IPS-15b (cell line): ENCODE data around the gene BSN.

Experiments
- H3K27me3 ChIP-seq: one replicate; pipeline ENCODE4 v1.6.1; 2013; ENCODE audit warnings: low read length; ENCODE audit not compliant: control insufficient read depth, insufficient read depth
- H3K36me3 ChIP-seq: one replicate; pipeline ENCODE4 v1.6.1; 2013; ENCODE audit warnings: low read length; ENCODE audit not compliant: control insufficient read depth, insufficient read depth
- H3K4me1 ChIP-seq: one replicate; pipeline ENCODE4 v1.6.1; 2013; ENCODE audit warnings: mild to moderate bottlenecking, low read length; ENCODE audit not compliant: control insufficient read depth, insufficient read depth
- H3K4me3 ChIP-seq: one replicate; pipeline ENCODE4 v1.5.1; 2013; ENCODE audit warnings: low read depth, low read length
- H3K9ac ChIP-seq: one replicate; pipeline ENCODE4 v1.6.1; 2013; ENCODE audit warnings: low read depth, mild to moderate bottlenecking, low read length
- H3K9me3 ChIP-seq: one replicate; pipeline ENCODE4 v1.6.1; 2013; ENCODE audit warnings: mild to moderate bottlenecking, low read length; ENCODE audit not compliant: control insufficient read depth, insufficient read depth

BSN gene

DNA sequence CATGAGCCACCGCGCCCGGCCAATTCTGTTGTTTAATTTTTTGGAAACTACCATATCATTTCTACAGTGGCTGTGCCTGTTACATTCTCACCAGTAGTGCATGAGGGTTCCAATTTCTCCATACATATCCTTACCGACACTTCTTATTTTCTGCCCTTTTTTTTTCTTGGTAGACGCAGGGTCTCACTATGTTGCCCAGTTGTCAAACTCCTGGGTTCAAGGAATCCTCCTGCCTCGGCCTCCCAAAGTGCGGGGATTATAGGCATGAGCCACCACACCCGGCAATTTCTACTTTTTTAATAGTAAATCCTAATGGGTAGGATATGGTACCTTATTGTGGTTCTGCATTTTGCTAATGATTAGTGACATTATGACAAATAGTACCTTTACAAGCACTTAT lies 155.6 kb downstream of the BSN start:
- Histone ChIP-seq H3K4me1 (peaks cover 2% of the 10 kb centered on the region), H3K9ac (no peak overlapping the region), H3K36me3 (peaks cover 15% of the 10 kb centered on the region), H3K4me3 (no peak overlapping the region), H3K9me3 (no peaks in the 10 kb centered on the region), H3K27me3 (no peaks in the 10 kb centered on the region)

DNA sequence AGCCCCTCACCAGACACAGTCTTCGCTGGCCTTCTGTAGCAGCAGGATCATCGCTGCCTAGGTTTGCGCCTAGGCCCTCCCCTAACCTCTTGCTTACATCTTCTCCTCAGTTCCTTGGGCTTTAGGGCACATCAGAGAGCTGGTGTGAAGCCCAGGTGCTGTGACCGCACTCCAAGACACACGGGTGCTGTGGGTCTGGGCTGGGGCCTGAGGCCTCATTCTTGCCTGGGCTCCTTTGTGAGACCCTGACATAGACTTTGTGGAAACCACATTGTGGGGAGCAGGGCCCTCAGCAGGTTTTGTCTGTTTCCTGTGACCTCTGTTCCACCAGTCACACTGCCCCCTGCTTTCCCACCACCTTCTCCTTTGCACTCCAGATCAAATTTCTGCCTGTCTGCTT lies 157.2 kb downstream of the BSN start:
- H3K4me1 ChIP-seq = peaks cover 2% of the 10 kb centered on the region

DNA sequence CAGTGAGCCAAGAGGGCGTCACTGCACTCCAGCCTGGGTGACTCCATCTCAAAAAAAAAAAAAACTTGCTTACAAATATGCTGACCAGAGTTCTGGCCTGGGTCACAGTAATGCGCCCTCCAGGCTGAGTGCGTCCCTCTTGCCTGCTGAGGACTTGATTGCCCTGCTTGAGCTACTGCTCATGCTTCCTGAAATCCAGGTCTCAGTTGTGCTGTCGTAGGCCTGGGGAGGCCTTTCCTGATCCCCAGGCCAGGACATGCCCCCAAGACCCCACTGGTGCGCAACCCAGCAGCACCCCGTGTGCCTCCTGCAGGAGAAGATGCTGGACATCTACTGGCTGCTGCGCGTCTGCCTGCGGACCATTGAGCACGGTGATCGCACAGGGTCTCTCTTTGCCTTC lies 157.9 kb downstream of the BSN start:
- Histone ChIP-seq H3K9me3 (no peaks in the 10 kb centered on the region), H3K27me3 (no peaks in the 10 kb centered on the region), H3K9ac (no peak overlapping the region), H3K36me3 (peaks cover 11% of the 10 kb centered on the region), H3K4me1 (peaks cover 2% of the 10 kb centered on the region), H3K4me3 (no peak overlapping the region)

More for the DNA sequence above, 157.2 kb downstream of the BSN start:
- H3K36me3 ChIP-seq = peaks cover 14% of the 10 kb centered on the region
- no peak overlapping the region for H3K4me3 ChIP-seq
- no peak overlapping the region for H3K9ac ChIP-seq
- H3K27me3 ChIP-seq = no peaks in the 10 kb centered on the region
- no peaks in the 10 kb centered on the region for H3K9me3 ChIP-seq

DNA sequence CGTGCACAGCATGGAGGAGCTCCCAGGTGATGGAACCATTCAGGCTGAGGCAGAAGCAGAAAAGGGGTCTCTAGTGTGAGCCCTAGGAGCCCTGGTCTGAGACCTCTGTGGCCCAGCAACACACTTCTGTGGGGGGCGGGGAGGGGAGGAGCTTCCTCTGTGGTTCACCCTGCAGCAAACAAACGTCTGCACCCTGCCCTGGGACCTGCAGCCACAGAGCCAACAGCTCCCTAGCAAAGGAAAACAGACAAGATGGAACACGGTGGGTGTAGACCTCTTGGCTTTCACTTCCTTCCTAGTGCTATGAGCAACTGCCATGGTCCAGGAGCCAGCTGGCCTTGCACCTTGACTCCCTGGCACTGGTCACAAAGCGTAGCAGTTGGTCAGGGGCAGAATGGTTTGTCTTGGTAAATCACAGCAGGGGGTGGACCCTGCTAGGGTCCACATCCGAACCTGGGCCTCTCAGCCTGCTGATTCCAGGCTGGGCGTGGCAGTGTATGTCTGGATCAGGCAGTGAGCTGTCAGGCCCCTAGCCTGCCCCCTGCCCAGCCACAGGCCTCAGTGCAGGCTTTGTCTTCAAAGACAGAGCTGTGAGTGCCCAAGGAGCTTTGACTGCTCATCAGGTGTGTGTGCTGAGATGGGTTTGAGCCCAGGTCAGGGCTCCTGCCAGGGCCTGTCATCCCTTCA lies 158.5 kb downstream of the BSN start:
- Histone ChIP-seq H3K4me3 (no peak overlapping the region), H3K4me1 (peaks cover 2% of the 10 kb centered on the region), H3K27me3 (no peaks in the 10 kb centered on the region), H3K9ac (no peak overlapping the region), H3K9me3 (no peaks in the 10 kb centered on the region), H3K36me3 (peaks cover 13% of the 10 kb centered on the region)

DNA sequence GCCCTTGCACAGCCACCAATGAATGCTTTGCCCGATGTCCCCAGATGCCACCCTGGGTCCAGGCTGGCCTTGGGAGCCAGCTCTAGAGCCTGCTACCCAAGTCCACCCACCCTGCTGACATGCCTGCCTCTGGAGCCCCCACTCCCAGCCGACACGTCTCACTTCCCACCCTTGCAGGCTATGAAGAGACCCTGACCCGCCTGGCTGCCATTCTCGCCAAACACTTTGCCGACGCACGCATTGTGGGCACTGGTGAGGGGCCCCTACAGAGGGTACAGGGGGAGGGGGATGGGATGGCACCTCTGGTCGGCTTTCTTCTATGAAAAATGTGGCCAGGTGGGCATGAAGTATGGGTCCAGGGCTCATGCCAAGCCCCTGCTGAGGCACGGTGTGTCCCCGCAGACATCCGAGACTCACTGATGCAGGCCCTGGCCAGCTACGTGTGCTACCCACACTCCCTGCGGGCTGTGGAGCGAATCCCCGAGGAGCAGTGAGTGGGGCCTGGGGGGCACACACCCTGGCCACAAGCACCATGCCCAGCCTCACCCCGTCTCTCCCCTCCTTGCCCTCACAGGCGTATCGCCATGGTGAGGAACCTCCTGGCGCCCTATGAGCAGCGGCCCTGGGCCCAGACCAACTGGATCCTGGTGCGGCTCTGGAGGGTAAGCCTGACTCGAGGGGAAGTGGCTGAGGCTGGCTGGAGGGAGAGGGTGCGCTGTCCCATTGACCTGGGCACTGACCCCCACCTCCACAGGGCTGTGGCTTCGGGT lies 159.2 kb downstream of the BSN start:
- Histone ChIP-seq H3K4me1 (peaks cover 2% of the 10 kb centered on the region), H3K4me3 (no peak overlapping the region), H3K9ac (no peak overlapping the region), H3K36me3 (peaks cover 13% of the 10 kb centered on the region), H3K27me3 (no peaks in the 10 kb centered on the region), H3K9me3 (no peaks in the 10 kb centered on the region)

DNA sequence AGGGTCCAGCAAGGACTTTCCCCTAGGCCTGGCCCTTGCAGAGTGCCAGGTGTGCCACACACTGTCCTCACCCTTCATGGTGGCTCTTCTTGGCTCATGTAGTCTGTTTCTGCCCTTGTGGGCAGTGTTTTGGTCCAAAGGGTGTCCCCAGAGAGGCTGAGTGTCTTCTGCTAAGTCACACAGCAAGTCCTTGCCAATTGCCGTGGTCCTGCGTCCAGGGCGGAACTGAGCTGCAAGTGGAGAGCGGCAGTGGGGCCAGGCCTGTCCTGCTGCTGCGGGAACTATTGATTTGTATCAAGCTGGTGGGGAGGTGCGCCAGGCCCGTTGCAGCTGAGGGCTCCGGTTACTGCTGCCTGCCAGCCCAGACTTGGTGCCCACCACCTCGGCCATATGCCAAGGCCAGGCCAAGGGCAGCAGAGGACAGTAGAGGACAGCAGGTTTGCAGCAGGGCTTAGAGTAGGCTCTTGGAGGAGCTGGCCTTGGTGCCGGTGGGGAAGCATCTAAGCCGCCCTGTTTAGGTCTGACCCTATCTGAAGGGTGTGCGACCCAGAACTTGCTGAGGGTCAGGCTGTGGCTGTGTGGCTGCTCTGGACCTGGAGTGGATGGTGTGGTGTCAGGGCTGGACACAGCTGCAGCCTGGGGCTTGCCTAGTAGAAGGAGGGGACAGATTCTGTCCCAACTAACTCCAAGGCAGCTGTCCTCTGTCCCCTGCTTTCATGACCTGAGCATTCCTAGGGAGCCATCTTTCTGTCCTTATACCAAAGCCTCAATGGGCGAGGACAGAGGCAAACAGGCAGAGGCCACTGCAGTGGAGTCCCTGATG lies 160.7 kb downstream of the BSN start:
- Histone ChIP-seq H3K4me1 (peaks cover 2% of the 10 kb centered on the region), H3K9me3 (no peaks in the 10 kb centered on the region), H3K4me3 (no peak overlapping the region), H3K9ac (no peak overlapping the region), H3K27me3 (no peaks in the 10 kb centered on the region), H3K36me3 (peaks cover 13% of the 10 kb centered on the region)

DNA sequence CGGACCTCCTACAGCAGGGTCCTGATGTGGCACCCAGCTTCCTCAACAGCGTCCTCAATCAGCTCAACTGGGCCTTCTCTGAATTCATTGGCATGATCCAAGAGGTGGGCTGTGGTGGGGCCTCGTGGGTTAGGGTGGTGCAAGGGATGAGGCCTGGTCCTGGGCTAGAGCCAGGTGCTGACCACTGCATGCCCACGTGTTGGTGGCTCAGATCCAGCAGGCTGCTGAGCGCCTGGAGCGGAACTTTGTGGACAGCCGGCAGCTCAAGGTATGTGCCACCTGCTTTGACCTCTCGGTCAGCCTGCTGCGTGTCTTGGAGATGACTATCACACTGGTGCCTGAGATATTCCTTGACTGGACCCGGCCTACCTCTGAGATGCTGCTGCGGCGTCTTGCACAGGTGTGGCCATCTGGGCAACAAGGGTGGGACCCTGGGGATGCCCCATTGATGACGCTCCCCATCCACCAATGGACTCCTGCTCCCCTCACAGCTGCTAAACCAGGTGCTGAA lies 161.4 kb downstream of the BSN start:
- Histone ChIP-seq H3K4me1 (peaks cover 2% of the 10 kb centered on the region), H3K9ac (no peak overlapping the region), H3K36me3 (peaks cover 15% of the 10 kb centered on the region), H3K27me3 (no peaks in the 10 kb centered on the region), H3K4me3 (no peak overlapping the region), H3K9me3 (no peaks in the 10 kb centered on the region)

DNA sequence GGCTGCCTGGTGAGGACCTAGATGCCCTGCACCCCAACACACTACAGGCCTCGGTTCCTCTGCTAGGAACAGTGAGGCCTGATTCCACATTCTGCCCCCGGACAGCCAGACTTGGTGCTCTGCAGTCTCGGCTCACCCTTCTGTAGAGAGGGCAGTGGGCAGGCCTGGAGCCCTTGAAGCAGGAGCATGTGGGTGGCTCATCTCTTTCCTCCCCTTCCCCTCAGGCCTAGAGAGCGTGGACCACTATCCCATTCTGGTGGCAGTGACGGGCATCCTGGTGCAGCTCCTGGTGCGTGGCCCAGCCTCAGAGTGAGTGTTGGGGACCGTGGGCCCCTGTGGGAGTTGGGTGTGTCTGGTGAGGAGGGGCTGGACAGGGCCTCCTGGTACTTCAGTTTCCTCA lies 161.9 kb downstream of the BSN start:
- Histone ChIP-seq H3K27me3 (no peaks in the 10 kb centered on the region), H3K9me3 (no peaks in the 10 kb centered on the region), H3K4me1 (peaks cover 2% of the 10 kb centered on the region), H3K4me3 (no peak overlapping the region), H3K9ac (no peak overlapping the region), H3K36me3 (peaks cover 20% of the 10 kb centered on the region)

DNA sequence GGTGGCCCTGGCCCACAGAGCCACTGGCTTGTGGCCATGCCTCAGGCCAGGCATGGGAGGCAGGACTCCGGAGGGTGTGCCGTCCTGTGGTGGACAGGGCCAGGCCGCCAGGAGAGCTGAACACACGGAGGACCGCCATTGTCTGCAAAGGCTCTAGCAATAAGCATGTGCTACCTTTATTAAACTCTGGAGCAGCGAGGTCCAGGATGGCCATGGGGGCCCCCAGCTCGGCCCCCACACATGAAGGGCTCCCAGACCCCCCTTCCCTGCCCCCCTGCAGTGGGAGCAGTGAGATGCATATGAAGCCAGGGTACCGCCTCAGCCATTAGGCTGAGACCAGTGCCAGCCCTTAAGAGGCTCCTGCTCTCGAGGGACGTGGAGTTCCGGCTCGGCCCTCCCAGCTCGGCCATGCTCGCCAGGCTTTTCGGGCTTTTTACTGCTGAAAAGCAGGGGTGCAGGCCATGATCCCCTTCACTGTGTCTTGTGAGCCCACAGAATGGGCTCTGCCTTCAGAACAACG lies 162.5 kb downstream of the BSN start:
- H3K4me1 ChIP-seq = peaks cover 2% of the 10 kb centered on the region
- H3K9ac ChIP-seq = no peak overlapping the region
- no peaks in the 10 kb centered on the region for H3K9me3 ChIP-seq
- no peaks in the 10 kb centered on the region for H3K27me3 ChIP-seq
- H3K4me3 ChIP-seq = no peak overlapping the region
- peaks cover 26% of the 10 kb centered on the region for H3K36me3 ChIP-seq

DNA sequence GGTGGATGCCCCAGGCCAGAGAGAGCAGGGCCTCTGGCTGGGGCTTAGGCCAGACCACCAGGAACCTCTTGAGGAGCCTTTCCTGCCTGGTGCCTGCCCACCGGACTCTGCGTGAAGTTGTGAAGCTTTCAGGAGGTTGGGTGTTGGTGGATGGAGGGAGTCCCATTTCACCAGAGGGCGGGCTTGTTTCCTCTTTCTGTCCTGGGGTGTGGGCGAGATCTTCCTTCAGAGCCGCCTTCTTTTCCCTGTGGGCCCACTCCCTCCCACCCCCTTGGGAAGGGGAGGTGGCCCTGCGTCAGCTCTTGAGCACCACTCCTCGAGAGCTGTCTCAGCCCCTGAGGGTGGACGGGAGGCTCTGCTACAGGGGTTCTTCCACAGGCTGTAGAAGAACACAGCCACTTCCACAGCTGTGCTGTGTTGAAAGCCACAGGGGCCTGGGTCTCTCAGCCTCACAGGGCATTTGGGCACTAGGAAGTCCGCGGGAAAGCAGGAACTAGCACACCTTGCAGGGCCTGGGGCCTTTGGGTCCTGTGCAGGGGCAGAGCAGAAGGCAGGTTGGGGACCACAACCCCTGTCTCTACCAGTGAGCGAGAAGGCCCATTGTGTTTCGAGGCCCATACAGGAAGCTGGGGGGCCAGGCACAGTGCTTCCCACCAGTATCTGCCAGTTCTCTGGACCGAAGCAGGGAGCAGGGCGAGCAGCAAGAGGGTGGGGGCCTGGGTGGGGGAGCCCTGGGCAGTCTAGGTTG lies 163.1 kb downstream of the BSN start:
- Histone ChIP-seq H3K9me3 (no peaks in the 10 kb centered on the region), H3K36me3 (peaks cover 32% of the 10 kb centered on the region), H3K4me1 (peaks cover 2% of the 10 kb centered on the region), H3K9ac (peak overlapping the region; percentile 54), H3K4me3 (no peak overlapping the region), H3K27me3 (no peaks in the 10 kb centered on the region)
